ENCODE measurements around the gene COMMD4.

DNA sequence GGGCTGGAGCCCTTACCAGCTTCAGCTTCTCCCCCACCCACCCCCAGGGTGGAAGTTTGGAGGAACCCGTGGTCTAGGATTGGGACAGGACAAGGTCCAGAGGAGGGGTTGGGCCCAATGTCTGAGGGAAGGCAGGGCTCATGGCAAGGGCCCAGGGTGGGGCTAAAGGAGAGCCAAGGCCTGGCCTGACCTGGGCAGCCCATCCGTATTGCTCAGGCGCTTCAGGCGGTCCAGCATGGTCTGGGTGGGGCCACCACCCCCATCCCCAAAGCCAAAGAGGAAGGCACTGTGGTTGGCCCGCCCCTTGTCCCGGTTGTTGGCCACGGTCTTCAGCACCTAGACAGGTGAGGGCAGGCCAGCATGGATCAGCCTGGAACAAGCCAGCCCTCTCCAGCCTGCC, 25.0 kb downstream of the COMMD4 start:
- TF ChIP-seq, protein P1, sequence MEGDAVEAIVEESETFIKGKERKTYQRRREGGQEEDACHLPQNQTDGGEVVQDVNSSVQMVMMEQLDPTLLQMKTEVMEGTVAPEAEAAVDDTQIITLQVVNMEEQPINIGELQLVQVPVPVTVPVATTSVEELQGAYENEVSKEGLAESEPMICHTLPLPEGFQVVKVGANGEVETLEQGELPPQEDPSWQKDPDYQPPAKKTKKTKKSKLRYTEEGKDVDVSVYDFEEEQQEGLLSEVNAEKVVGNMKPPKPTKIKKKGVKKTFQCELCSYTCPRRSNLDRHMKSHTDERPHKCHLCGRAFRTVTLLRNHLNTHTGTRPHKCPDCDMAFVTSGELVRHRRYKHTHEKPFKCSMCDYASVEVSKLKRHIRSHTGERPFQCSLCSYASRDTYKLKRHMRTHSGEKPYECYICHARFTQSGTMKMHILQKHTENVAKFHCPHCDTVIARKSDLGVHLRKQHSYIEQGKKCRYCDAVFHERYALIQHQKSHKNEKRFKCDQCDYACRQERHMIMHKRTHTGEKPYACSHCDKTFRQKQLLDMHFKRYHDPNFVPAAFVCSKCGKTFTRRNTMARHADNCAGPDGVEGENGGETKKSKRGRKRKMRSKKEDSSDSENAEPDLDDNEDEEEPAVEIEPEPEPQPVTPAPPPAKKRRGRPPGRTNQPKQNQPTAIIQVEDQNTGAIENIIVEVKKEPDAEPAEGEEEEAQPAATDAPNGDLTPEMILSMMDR (IDR thresholded peaks at IDR 0.05), result no peak
- TF ChIP-seq EP300 (IDR thresholded peaks at IDR 0.05), result no peak

Data from stomach (tissue), 4 donors.